CD4-positive, alpha-beta memory T cell (primary cell): ENCODE data around the gene CST4. TPM values are rescaled to one million over a fixed set of nuclear protein-coding genes. Genes with fewer than 3 reads are reported as not detected.
"Not testable (repeated sequence)": the region's sequence is repeated elsewhere in the genome, so short reads cannot be mapped to it uniquely, and the experiment has no call there.

Experiments used
- CTCF ChIA-PET: fragments of 350-600 bp; sonication (Branson Sonifier 250); formaldehyde crosslinking; loops from one replicate; lab custom pipeline; 2021; ENCODE audit warnings: inconsistent platforms; ENCODE audit not compliant: partially characterized antibody; lab: Charles Lee
- POLR2A ChIA-PET: fragments of 350-600 bp; sonication (Branson Sonifier 250); formaldehyde crosslinking; loops from one replicate; lab custom pipeline; 2021; ENCODE audit not compliant: partially characterized antibody; lab: Charles Lee
- DNase-seq, 5 donors: peaks; one replicate each; pipeline versions ENCODE4 v3.0.0 to v3.0.0-alpha.2; 2020 to 2022; ENCODE audit warnings: mixed read lengths in 1 of 5
- H3K27ac ChIP-seq: one replicate; pipeline ENCODE4 v1.7.0; 2013; ENCODE audit warnings: low read depth, low read length
- H3K27me3 ChIP-seq: 2 replicates; pipeline ENCODE4 v1.7.0; 2013; ENCODE audit warnings: mild to moderate bottlenecking, low read length, moderate library complexity; ENCODE audit not compliant: insufficient read depth
- H3K36me3 ChIP-seq: 2 replicates; pipeline ENCODE4 v1.7.0; 2013; ENCODE audit warnings: mild to moderate bottlenecking, low read length, moderate library complexity; ENCODE audit not compliant: insufficient read depth
- H3K4me1 ChIP-seq: 2 replicates; pipeline ENCODE4 v1.7.0; 2013; ENCODE audit warnings: mild to moderate bottlenecking, low read length, moderate library complexity; ENCODE audit not compliant: insufficient read depth
- H3K4me3 ChIP-seq, 2 donors: one replicate each; pipeline ENCODE4 v1.7.0; 2013; ENCODE audit warnings: low read length in 2 of 2, mild to moderate bottlenecking in 1 of 2
- H3K9me3 ChIP-seq, 2 donors: one replicate each; pipeline ENCODE4 v1.7.0; 2013; ENCODE audit warnings: low read length in 2 of 2, control low read depth in 1 of 2; ENCODE audit not compliant: control insufficient read depth in 1 of 2
- H3K27ac Mint-ChIP-seq, 7 donors: one replicate each; pipeline ENCODE4 v1.8.0; 2020 to 2021; ENCODE audit warnings: mixed read lengths in 7 of 7, mild to moderate bottlenecking in 6 of 7, inconsistent platforms in 3 of 7, moderate library complexity in 3 of 7
- H3K27me3 Mint-ChIP-seq, 2 donors: one replicate each; pipeline ENCODE4 v1.8.0; 2020 to 2021; ENCODE audit warnings: mixed read lengths in 2 of 2
- H3K36me3 Mint-ChIP-seq, 2 donors: one replicate each; pipeline ENCODE4 v1.8.0; 2020 to 2021; ENCODE audit warnings: mixed read lengths in 2 of 2, inconsistent platforms in 1 of 2, mild to moderate bottlenecking in 1 of 2
- H3K4me1 Mint-ChIP-seq, 4 donors: one replicate each; pipeline ENCODE4 v1.8.0; 2020 to 2021; ENCODE audit warnings: mixed read lengths in 4 of 4, mild to moderate bottlenecking in 1 of 4
- H3K4me3 Mint-ChIP-seq, 8 donors: one replicate each; pipeline ENCODE4 v1.8.0; 2020 to 2021; ENCODE audit warnings: mixed read lengths in 8 of 8, mild to moderate bottlenecking in 7 of 8, moderate library complexity in 6 of 8, inconsistent platforms in 3 of 8
- H3K9me3 Mint-ChIP-seq, 8 donors: one replicate each; pipeline ENCODE4 v1.8.0; 2020 to 2021; ENCODE audit warnings: mixed read lengths in 8 of 8, mild to moderate bottlenecking in 5 of 8, inconsistent platforms in 3 of 8, moderate library complexity in 1 of 8
- intact Hi-C: fragments of 100-400 bp; cut with micrococcal nuclease; formaldehyde crosslinking; loops from one replicate; pipeline ENCODE4 v1.15.1; 2023
- polyA plus RNA-seq, 2 donors: library from polyadenylated mRNA; unstranded; fragments of 300-500 nt; fragmentation: Illumina TruSeq; gene quantifications; one replicate each; pipeline ENCODE4 v1.2.3, GENCODE V29; 2021
- total RNA-seq, 2 experiments: library from RNA; stranded (reverse); gene quantifications; one replicate each; pipeline ENCODE4 v1.2.3, GENCODE V29; 2021

CST4 gene
- total and polyA plus RNA-seq, 4 experiments from 2014 or later = not detected

GRCh38 chr20:23662276-23662870, 26.5 kb downstream of the CST4 start:
- no peak overlapping the region for H3K27ac Mint-ChIP-seq
- H3K9me3 ChIP-seq = no peaks in the 10 kb centered on the region
- H3K27me3 Mint-ChIP-seq = no peaks in the 10 kb centered on the region
- intact Hi-C loops = no loop called here
- no peak for DNase-seq
- ChIA-PET POLR2A (no interaction called here), CTCF (no interaction called here)
- H3K36me3 Mint-ChIP-seq = no peaks in the 10 kb centered on the region
- H3K4me3 ChIP-seq = no peak overlapping the region
- H3K4me1 ChIP-seq = no peaks in the 10 kb centered on the region
- no peaks in the 10 kb centered on the region for H3K9me3 Mint-ChIP-seq
- H3K27me3 ChIP-seq = no peaks in the 10 kb centered on the region
- no peak overlapping the region for H3K4me3 Mint-ChIP-seq
- no peak overlapping the region for H3K27ac ChIP-seq
- no peaks in the 10 kb centered on the region for H3K36me3 ChIP-seq
- no peaks in the 10 kb centered on the region for H3K4me1 Mint-ChIP-seq

GRCh38 chr20:23661002-23661429, 27.8 kb downstream of the CST4 start:
- Histone ChIP-seq H3K4me1 (no peaks in the 10 kb centered on the region), H3K27me3 (no peaks in the 10 kb centered on the region), H3K9me3 (no peaks in the 10 kb centered on the region), H3K27ac (no peak overlapping the region), H3K36me3 (no peaks in the 10 kb centered on the region), H3K4me3 (no peak overlapping the region)
- Mint-ChIP-seq H3K27ac (no peak overlapping the region), H3K4me3 (no peak overlapping the region), H3K27me3 (no peaks in the 10 kb centered on the region), H3K36me3 (no peaks in the 10 kb centered on the region), H3K4me1 (no peaks in the 10 kb centered on the region), H3K9me3 (no peaks in the 10 kb centered on the region)
- intact Hi-C loops = no loop called here
- ChIA-PET POLR2A (no interaction called here), CTCF (no interaction called here)
- no peak for DNase-seq

- DNase-seq = no peak
- H3K27ac Mint-ChIP-seq = no peak overlapping the region
- Histone ChIP-seq H3K4me1 (no peaks in the 10 kb centered on the region), H3K4me3 (no peak overlapping the region), H3K27ac (no peak overlapping the region), H3K27me3 (no peaks in the 10 kb centered on the region), H3K9me3 (no peaks in the 10 kb centered on the region), H3K36me3 (no peaks in the 10 kb centered on the region)
- peaks cover 0 to 1% of the 10 kb centered on the region in 2 donors for H3K27me3 Mint-ChIP-seq
- CTCF ChIA-PET = no interaction called here
- H3K36me3 Mint-ChIP-seq = no peaks in the 10 kb centered on the region
- intact Hi-C loops = no loop called here
- no peak overlapping the region for H3K4me3 Mint-ChIP-seq
- POLR2A ChIA-PET = no interaction called here
- H3K9me3 Mint-ChIP-seq = no peaks in the 10 kb centered on the region
- no peaks in the 10 kb centered on the region for H3K4me1 Mint-ChIP-seq
Observed at GRCh38 chr20:23659989-23660837, 28.6 kb downstream of the CST4 start.

GRCh38 chr20:23659610-23659988, 29.2 kb downstream of the CST4 start:
- H3K27me3 ChIP-seq, H3K4me1 Mint-ChIP-seq, H3K36me3 Mint-ChIP-seq, H3K36me3 ChIP-seq, DNase-seq, H3K4me3 Mint-ChIP-seq, H3K27ac Mint-ChIP-seq, POLR2A ChIA-PET, H3K4me3 ChIP-seq, CTCF ChIA-PET, H3K9me3 ChIP-seq, H3K9me3 Mint-ChIP-seq, H3K27ac ChIP-seq, H3K27me3 Mint-ChIP-seq, intact Hi-C loops, H3K4me1 ChIP-seq: not testable (repeated sequence)

GRCh38 chr20:23658989-23659609, 29.7 kb downstream of the CST4 start:
- CTCF ChIA-PET = no interaction called here
- POLR2A ChIA-PET = no interaction called here
- Mint-ChIP-seq H3K9me3 (no peaks in the 10 kb centered on the region), H3K4me3 (no peak overlapping the region), H3K27ac (no peak overlapping the region), H3K4me1 (no peaks in the 10 kb centered on the region), H3K27me3 (peaks cover 4% of the 10 kb centered on the region in 2 donors), H3K36me3 (no peaks in the 10 kb centered on the region)
- no peaks in the 10 kb centered on the region for H3K9me3 ChIP-seq
- H3K27ac ChIP-seq = no peak overlapping the region
- intact Hi-C loops = no loop called here
- H3K36me3 ChIP-seq = no peaks in the 10 kb centered on the region
- no peak overlapping the region for H3K4me3 ChIP-seq
- no peak for DNase-seq
- H3K27me3 ChIP-seq = no peaks in the 10 kb centered on the region
- H3K4me1 ChIP-seq = no peaks in the 10 kb centered on the region

- intact Hi-C loops = no loop called here
- CTCF ChIA-PET = no interaction called here
- POLR2A ChIA-PET = no interaction called here
- Histone ChIP-seq H3K9me3 (no peaks in the 10 kb centered on the region), H3K36me3 (no peaks in the 10 kb centered on the region), H3K27ac (no peak overlapping the region), H3K4me3 (no peak overlapping the region), H3K4me1 (no peaks in the 10 kb centered on the region), H3K27me3 (no peaks in the 10 kb centered on the region)
- no peaks in the 10 kb centered on the region for H3K36me3 Mint-ChIP-seq
- peaks cover 4 to 7% of the 10 kb centered on the region in 2 donors for H3K27me3 Mint-ChIP-seq
- no peak overlapping the region for H3K4me3 Mint-ChIP-seq
- H3K4me1 Mint-ChIP-seq = no peaks in the 10 kb centered on the region
- no peak for DNase-seq
- no peak overlapping the region for H3K27ac Mint-ChIP-seq
- peaks cover 0 to 2% (median 0%) of the 10 kb centered on the region in 8 donors for H3K9me3 Mint-ChIP-seq
Observed at GRCh38 chr20:23658336-23658735, 30.5 kb downstream of the CST4 start.

GRCh38 chr20:23657202-23657601, 31.6 kb downstream of the CST4 start:
- no peak overlapping the region for H3K27ac Mint-ChIP-seq
- H3K4me3 Mint-ChIP-seq = no peak overlapping the region
- intact Hi-C loops = no loop called here

More at GRCh38 chr20:23657202-23657601, 31.6 kb downstream of the CST4 start:
- H3K9me3 Mint-ChIP-seq = peaks cover 0 to 3% (median 0%) of the 10 kb centered on the region in 8 donors
- POLR2A ChIA-PET = no interaction called here
- DNase-seq = no peak
- H3K27me3 Mint-ChIP-seq = peaks cover 4 to 8% of the 10 kb centered on the region in 2 donors
- Histone ChIP-seq H3K9me3 (no peaks in the 10 kb centered on the region), H3K27me3 (no peaks in the 10 kb centered on the region), H3K4me1 (no peaks in the 10 kb centered on the region), H3K27ac (no peak overlapping the region), H3K36me3 (no peaks in the 10 kb centered on the region), H3K4me3 (no peak overlapping the region)
- H3K36me3 Mint-ChIP-seq = no peaks in the 10 kb centered on the region
- no peaks in the 10 kb centered on the region for H3K4me1 Mint-ChIP-seq
- CTCF ChIA-PET = no interaction called here
